HL-60 (cell line): Measurements from ENCODE around the gene FHIT.

ENCODE experiments used
- GABPA ChIP-seq: IDR thresholded peaks from 2 replicates; pipeline ENCODE4 v1.6.1; 2012; ENCODE audit warnings: low read depth
- POLR2AphosphoS5 ChIP-seq: IDR thresholded peaks from 2 replicates; pipeline ENCODE4 v1.6.1; 2012; ENCODE audit warnings: low read depth
- SPI1 ChIP-seq: IDR thresholded peaks from 2 replicates; pipeline ENCODE4 v1.6.1; 2012; ENCODE audit warnings: low read depth, mild to moderate bottlenecking, borderline replicate concordance
- TF ChIP-seq, protein P1 (sequence below): IDR thresholded peaks from one replicate; pipeline ENCODE4 v1.5.1; 2011; ENCODE audit warnings: low read length, control low read depth, inconsistent platforms; ENCODE audit not compliant: insufficient read depth
- TF ChIP-seq, protein P2 (sequence below): IDR thresholded peaks from 2 replicates; pipeline ENCODE4 v1.6.1; 2012; ENCODE audit warnings: low read depth; ENCODE audit not compliant: insufficient replicate concordance

DNA sequence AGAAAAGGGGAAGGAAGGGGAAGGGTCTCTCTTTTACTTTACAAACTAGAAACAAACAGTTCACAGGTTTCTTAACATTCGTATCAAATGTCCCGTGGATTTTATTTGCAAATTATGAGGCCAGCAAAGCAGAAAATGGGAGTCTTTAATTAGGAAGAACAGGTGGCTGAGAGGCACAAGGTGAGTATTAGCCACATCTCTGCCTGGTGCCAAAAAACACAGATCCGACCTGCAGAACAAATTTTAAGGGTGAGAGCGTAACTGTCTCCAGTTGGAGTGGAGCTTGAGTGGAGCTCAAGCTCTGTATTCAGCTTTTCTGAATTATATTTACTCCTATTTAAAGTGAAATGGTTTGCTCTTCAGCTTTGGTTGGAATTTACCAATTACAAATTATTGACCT lies 1004.9 kb downstream of the FHIT start:
- TF ChIP-seq, protein P1, sequence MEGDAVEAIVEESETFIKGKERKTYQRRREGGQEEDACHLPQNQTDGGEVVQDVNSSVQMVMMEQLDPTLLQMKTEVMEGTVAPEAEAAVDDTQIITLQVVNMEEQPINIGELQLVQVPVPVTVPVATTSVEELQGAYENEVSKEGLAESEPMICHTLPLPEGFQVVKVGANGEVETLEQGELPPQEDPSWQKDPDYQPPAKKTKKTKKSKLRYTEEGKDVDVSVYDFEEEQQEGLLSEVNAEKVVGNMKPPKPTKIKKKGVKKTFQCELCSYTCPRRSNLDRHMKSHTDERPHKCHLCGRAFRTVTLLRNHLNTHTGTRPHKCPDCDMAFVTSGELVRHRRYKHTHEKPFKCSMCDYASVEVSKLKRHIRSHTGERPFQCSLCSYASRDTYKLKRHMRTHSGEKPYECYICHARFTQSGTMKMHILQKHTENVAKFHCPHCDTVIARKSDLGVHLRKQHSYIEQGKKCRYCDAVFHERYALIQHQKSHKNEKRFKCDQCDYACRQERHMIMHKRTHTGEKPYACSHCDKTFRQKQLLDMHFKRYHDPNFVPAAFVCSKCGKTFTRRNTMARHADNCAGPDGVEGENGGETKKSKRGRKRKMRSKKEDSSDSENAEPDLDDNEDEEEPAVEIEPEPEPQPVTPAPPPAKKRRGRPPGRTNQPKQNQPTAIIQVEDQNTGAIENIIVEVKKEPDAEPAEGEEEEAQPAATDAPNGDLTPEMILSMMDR, result no peak
- TF ChIP-seq, protein P2, sequence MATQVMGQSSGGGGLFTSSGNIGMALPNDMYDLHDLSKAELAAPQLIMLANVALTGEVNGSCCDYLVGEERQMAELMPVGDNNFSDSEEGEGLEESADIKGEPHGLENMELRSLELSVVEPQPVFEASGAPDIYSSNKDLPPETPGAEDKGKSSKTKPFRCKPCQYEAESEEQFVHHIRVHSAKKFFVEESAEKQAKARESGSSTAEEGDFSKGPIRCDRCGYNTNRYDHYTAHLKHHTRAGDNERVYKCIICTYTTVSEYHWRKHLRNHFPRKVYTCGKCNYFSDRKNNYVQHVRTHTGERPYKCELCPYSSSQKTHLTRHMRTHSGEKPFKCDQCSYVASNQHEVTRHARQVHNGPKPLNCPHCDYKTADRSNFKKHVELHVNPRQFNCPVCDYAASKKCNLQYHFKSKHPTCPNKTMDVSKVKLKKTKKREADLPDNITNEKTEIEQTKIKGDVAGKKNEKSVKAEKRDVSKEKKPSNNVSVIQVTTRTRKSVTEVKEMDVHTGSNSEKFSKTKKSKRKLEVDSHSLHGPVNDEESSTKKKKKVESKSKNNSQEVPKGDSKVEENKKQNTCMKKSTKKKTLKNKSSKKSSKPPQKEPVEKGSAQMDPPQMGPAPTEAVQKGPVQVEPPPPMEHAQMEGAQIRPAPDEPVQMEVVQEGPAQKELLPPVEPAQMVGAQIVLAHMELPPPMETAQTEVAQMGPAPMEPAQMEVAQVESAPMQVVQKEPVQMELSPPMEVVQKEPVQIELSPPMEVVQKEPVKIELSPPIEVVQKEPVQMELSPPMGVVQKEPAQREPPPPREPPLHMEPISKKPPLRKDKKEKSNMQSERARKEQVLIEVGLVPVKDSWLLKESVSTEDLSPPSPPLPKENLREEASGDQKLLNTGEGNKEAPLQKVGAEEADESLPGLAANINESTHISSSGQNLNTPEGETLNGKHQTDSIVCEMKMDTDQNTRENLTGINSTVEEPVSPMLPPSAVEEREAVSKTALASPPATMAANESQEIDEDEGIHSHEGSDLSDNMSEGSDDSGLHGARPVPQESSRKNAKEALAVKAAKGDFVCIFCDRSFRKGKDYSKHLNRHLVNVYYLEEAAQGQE, result no peak
- no peak for TF ChIP-seq POLR2AphosphoS5
- no peak for TF ChIP-seq SPI1
- no peak for TF ChIP-seq GABPA
